Right renal pelvis (tissue), 4 donors: ENCODE results near the gene NFATC3. TPM values are rescaled to one million over a fixed set of nuclear protein-coding genes. Genes with fewer than 3 reads are reported as not detected.
A peak's percentile ranks its signal among the peaks of the same experiment; 100 is the strongest.

Source experiments
- DNase-seq, 4 donors: peaks; one replicate each; pipeline ENCODE4 v3.0.0-alpha.2; 2013; ENCODE audit warnings: low read depth in 4 of 4, low spot score in 3 of 4, missing footprints in 1 of 4
- polyA plus RNA-seq, 4 donors: library from polyadenylated mRNA; unstranded; fragments of 120-200 nt; gene quantifications; one replicate each; pipeline ENCODE4 v1.2.1, GENCODE V29; 2013; ENCODE audit not compliant: insufficient read length in 4 of 4

Gene NFATC3
- polyA plus RNA-seq, 4 donors: 32.2 to 39.0 (median 35.9) TPM

- DNase-seq: no peak
Observed at GRCh38 chr16:68179855-68180254, 94.7 kb downstream of the NFATC3 start.

DNA sequence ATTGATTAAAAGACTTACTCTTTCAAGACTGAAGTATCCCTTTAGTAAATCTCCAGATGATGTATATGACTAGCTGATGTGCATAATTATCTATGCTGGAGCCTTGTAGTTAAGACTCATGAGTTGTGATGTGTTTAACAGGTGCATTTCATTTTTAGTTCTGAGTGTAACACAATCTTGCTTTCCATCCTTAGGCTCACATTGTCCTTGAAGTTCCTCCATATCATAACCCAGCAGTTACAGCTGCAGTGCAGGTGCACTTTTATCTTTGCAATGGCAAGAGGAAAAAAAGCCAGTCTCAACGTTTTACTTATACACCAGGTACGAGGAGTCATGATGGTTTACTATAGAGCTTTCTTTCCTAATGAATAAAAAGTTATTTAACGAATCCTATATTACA, 97.9 kb downstream of the NFATC3 start:
- no peak for DNase-seq

- no peak for DNase-seq
Observed at GRCh38 chr16:68186877-68187276, 101.7 kb downstream of the NFATC3 start.

DNA sequence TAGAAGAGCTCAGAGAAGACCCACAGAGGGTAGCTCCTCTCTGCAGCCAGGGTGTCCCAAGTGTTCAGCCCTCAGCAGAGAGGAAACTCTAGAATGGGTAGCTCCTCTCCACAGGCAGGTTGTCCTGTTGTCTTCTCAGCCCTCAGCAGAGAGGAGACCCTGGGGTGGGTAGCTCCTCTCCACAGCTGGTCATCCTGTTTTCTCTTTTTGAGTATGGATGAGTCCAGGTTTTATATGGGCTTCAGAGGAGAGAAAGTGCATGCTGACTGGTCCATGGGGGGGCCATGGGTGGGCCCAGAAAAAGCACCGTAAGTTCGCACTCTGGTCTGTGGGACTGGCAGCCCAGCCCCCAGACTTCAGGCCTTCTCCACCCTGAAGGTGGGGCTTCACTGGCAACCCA, 102.3 kb downstream of the NFATC3 start:
- DNase-seq: no peak

GRCh38 chr16:68188170-68188569, 103.0 kb downstream of the NFATC3 start:
- DNase-seq: no peak

DNA sequence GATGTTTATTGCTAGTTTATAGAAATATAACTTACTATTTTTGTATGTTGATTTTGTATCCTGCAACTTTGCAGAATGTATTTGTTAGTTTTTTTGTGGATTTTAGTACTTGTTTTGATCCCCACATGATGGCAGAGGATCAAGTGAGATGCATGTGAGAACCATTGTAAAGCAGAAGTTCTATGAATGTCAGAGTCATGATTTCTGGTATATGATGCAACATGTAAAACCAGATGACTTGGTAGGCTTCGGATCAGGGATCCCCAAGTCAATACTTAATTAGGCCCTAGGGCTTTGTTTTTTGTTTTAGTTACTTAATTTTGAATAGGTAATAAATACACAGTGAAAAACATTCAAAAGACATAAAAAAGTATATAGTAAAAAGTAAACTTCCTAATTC, 104.9 kb downstream of the NFATC3 start:
- DNase-seq: no peak

- no peak for DNase-seq
Observed at GRCh38 chr16:68190736-68191510, 105.8 kb downstream of the NFATC3 start.

DNA sequence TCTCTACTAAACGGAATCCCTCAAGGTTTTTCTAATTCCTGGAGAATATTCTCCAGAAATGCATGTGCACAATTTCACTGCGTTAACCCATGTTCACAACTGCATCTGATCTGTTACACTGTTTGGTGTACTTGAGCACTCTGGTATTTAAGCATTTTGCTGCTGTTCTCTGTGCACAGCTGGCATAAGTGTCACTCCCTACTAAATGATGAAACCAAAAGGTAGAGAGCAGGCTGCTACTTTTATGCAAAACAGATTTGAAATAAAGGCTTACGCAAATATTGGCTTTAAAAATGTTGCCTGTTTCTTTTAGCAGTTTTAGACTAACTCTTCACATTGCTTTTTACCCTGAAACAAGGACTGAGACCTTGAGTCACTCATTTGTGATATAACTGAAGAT, 109.1 kb downstream of the NFATC3 start:
- no peak for DNase-seq

DNA sequence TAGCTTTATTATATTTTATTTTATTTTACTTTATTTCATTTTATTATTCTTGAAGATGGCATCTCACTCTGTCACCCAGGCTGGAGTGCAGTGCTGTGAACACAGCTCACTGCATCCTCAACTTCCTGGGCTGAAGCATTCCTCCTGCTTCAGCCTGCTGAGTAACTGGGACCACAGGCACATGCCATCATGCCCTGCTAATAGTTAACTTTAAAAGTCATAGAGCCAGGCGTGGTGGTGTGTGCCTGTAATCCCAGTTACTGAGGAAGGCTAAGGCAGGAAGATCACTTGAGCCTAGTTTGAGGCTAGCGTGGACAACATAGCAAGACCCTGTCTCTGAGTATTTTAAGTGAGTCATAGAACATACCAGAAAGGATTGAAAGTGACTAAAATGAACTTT, 112.1 kb downstream of the NFATC3 start:
- DNase-seq: no peak

DNA sequence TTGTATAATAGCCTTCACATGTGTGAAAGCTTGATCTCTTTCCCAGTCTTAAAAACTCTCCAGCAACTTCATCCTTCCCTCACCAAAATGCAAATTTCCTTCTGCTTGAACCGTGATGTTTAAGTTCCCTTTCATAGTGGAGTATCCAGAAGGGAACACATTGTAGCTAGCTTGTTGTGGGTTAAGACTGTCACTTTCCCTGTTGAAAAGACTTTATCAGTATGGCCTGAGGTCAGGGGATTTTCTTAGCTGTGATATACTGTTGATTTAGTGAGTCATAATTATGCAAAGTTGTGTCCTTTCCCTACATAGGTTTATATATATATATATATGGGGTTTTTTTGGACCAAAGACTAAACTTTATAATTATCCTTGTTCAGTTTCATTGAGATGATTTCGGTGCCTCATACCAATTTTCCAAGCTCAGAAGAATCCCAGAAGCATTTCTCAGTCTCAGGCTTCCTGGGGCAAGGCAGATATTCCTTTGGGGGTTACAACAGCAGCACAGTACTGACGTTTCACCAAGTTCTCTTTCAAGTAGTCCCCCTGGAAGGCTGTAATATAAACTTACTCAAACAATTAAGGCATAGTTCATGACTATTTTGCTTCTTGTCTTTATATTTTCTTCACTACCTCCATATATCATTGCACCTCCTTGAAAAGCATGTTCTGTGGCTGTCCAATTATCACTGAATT, 115.1 kb downstream of the NFATC3 start:
- DNase-seq: no peak

- DNase-seq: peak in 2 of 4 donors; percentile 4 to 18
Observed at GRCh38 chr16:68202091-68202519, 116.9 kb downstream of the NFATC3 start.

GRCh38 chr16:68206245-68206644, 121.1 kb downstream of the NFATC3 start:
- no peak for DNase-seq

- DNase-seq: no peak
Observed at GRCh38 chr16:68214726-68215125, 129.6 kb downstream of the NFATC3 start.

- DNase-seq: no peak
Observed at GRCh38 chr16:68215302-68215701, 130.1 kb downstream of the NFATC3 start.

GRCh38 chr16:68216240-68216639, 131.1 kb downstream of the NFATC3 start:
- DNase-seq: no peak

DNA sequence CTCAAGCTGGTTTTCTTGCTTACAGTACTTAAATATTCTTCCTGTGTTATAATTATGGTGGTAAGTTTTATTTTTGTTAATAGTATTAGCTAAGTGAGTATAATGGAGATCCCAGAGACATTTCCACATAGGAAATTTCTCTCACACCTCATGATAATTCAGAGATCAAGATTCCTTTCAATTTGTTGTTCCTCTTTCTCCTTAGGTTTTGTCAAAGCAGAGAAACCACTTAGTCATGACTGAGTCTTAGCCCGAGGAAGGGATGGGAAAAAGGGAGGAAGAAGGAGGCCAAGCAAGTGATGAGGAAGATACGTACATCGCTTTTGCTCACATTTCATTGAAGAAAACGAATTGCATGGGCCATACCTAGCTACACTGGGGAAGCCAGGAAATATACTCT, 132.3 kb downstream of the NFATC3 start:
- no peak for DNase-seq

DNA sequence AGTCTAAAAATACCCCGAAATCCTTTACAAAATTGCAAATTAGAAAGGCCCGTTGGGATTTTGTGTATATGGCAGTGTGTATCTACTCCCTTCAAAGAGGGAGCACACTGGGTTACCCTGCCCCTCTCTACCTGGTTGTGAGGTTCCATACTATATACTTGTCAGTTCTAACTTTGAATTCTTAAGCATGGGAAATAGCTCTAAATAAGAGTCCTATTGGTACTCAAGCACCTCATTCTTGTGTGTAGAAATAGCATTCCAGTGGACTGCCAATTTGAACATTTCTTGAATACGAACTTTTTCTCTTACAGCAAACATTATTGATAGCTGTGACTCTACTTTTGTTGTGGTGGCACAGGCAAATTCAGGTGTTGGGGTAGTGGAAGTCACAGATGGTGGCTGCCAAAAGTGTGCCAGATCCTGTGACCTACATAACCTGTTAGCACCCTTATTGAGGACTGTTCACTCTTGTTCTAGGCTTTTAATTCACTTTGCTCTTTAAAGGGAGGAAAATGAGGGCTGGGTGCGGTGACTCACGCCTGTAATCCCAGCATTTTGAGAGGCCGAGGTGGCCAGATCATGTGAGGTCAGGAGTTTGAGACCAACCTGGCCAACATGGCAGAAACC, 134.7 kb downstream of the NFATC3 start:
- DNase-seq: no peak

GRCh38 chr16:68223072-68223471, 137.9 kb downstream of the NFATC3 start:
- no peak for DNase-seq

DNA sequence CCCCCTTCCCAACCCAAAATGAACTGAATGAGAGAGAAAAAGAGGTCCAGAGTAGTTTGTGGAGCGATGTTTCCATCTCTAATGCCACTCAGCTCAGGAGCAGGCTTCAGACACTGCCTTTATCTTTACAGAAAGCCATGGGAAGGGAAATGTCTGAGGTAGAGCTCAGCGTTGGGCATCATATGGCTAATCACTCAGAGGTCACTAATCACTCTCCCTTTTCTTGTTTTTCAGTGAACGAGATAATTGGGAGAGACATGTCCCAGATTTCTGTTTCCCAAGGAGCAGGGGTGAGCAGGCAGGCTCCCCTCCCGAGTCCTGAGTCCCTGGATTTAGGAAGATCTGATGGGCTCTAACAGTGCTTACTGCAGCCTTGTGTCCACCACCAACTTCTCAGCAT, 140.9 kb downstream of the NFATC3 start:
- DNase-seq: no peak

GRCh38 chr16:68227183-68227793, 142.1 kb downstream of the NFATC3 start:
- DNase-seq: no peak

GRCh38 chr16:68227850-68228553, 142.8 kb downstream of the NFATC3 start:
- no peak for DNase-seq
